ENCODE measurements around the gene SOCS2. TPM values are rescaled to one million over a fixed set of nuclear protein-coding genes. Genes with fewer than 3 reads are reported as not detected.

SOCS2 gene
- total and polyA plus RNA-seq, 2 of the 8 experiments (the other 6 are each of a cell fraction or from before 2014, with no cell fraction given) = 14.5 to 18.0 TPM

- Histone ChIP-seq H3K9me3 (ENCODE audit: insufficient read depth in 2 of 2, low read depth in 1 of 2, low read length in 1 of 2) (no peaks in the 10 kb centered on the region), H2BK120ac (replicated peaks; ENCODE audit: low read depth, low read length) (no peak overlapping the region), H2AK5ac (ENCODE audit: low read depth, low read length) (no peak overlapping the region), H3K9ac (replicated peaks in 1 of 4; ENCODE audit: extremely low read depth in 1 of 4, low read depth in 3 of 4, low read length in 3 of 4) (no peak overlapping the region), H3K27me3 (replicated peaks in 1 of 4; ENCODE audit: control insufficient read depth in 3 of 4, extremely low read depth in 1 of 4, insufficient read depth in 3 of 4, low read length in 3 of 4) (no peaks in the 10 kb centered on the region), H4K20me1 (replicated peaks in 1 of 2; ENCODE audit: control insufficient read depth in 1 of 2, insufficient read depth in 2 of 2, low read length in 2 of 2) (no peaks in the 10 kb centered on the region), H3K56ac (replicated peaks; ENCODE audit: insufficient read length, low read depth, low read length) (no peak overlapping the region), H3K36me3 (ENCODE audit: control insufficient read depth in 2 of 4, insufficient read depth in 4 of 4, low read length in 3 of 4) (no peaks in the 10 kb centered on the region), H3K4me1 (replicated peaks in 1 of 4; ENCODE audit: control insufficient read depth in 3 of 4, insufficient read depth in 4 of 4, low read length in 3 of 4) (peaks cover 0 to 3% (median 0%) of the 10 kb centered on the region in 4 experiments; a peak in 1 of 7 replicates), H3K4me3 (ENCODE audit: extremely low read depth in 1 of 4, insufficient read depth in 2 of 4, low read depth in 3 of 4, low read length in 4 of 4) (no peak overlapping the region), H3K27ac (ENCODE audit: low read depth, low read length) (no peak overlapping the region), H3K23ac (ENCODE audit: insufficient read length) (no peak overlapping the region), H3K4me2 (ENCODE audit: insufficient read depth in 1 of 2, low read depth in 2 of 2, low read length in 2 of 2) (no peak overlapping the region), H4K5ac (ENCODE audit: insufficient read length, low read depth, low read length) (no peak overlapping the region), H4K8ac (ENCODE audit: extremely low read depth, insufficient read depth, low read length) (no peak overlapping the region), H3K79me1 (ENCODE audit: low read depth, low read length) (no peaks in the 10 kb centered on the region), H2AFZ (ENCODE audit: low read length) (no peak overlapping the region), H3K79me2 (ENCODE audit: control insufficient read depth in 1 of 2, insufficient read depth in 2 of 2, low read length in 2 of 2) (no peaks in the 10 kb centered on the region), H2BK12ac (ENCODE audit: low read depth, low read length) (no peak overlapping the region), H3K14ac (ENCODE audit: insufficient read length) (no peak overlapping the region), H4K91ac (replicated peaks; ENCODE audit: insufficient read length, low read length) (no peak overlapping the region), H3K4ac (replicated peaks; ENCODE audit: insufficient read length, low read depth, low read length) (no peak overlapping the region), H2BK20ac (ENCODE audit: low read length) (no peak overlapping the region), H2BK15ac (ENCODE audit: low read length) (no peak overlapping the region), H2BK5ac (ENCODE audit: low read depth, low read length) (no peak overlapping the region), H3K18ac (ENCODE audit: extremely low read depth, low read length) (no peak overlapping the region), H3K23me2 (ENCODE audit: low read depth, low read length) (no peaks in the 10 kb centered on the region)
- CTCF ChIA-PET (ENCODE audit: partially characterized antibody) = interaction anchor here (0.8 to 3.0 kb wide), 11 partner anchors 8 to 662 kb away, joined by 3 to 13 read pairs (median 4); no protein-coding TSS in a partner anchor
- FAIRE-seq = no peak
- POLR2A ChIA-PET (ENCODE audit: partially characterized antibody) = no interaction called here
- DNase-seq (ENCODE audit: low read depth in 1 of 2, low spot score in 2 of 2) = no peak
- whole genome bisulfite sequencing, 2 experiments (ENCODE audit: extremely low coverage in 1 of 2, insufficient coverage in 1 of 2, insufficient read length in 1 of 2, insufficient replicate concordance in 2 of 2, low coverage in 1 of 2, low lambda C conversion rate in 2 of 2, missing lambda C conversion rate in 1 of 2) = 76% methylated on average over 2 of the region's 2 CpGs; no CpG with 5 or more reads in 1 of the 2 experiments
- TF ChIP-seq GTF2F1 (IDR thresholded peaks at IDR 0.05; ENCODE audit: borderline replicate concordance, low read depth, low read length) (no peak), SRF (IDR thresholded peaks at IDR 0.05; ENCODE audit: low read depth, low read length) (no peak), EP300 (IDR thresholded peaks at IDR 0.05; ENCODE audit: borderline replicate concordance in 1 of 2, low read depth in 2 of 2, low read length in 2 of 2) (no peak), POLR2A (IDR thresholded peaks at IDR 0.05; ENCODE audit: control extremely low read depth in 1 of 2, low read depth in 2 of 2, low read length in 2 of 2) (no peak), TEAD4 (IDR thresholded peaks at IDR 0.05; ENCODE audit: low read depth, low read length) (no peak), EZH2 (IDR thresholded peaks at IDR 0.05; ENCODE audit: low read depth, low read length, severe bottlenecking) (no peak), SIN3A (conservative IDR thresholded peaks at IDR 0.05 in 1 of 2, IDR thresholded peaks at IDR 0.05 in 1 of 2; ENCODE audit: low read depth in 1 of 2, low read length in 2 of 2) (no peak), RBBP5 (IDR thresholded peaks at IDR 0.05; ENCODE audit: borderline replicate concordance, low read depth, low read length) (no peak), E2F6 (IDR thresholded peaks at IDR 0.05) (no peak), TBP (IDR thresholded peaks at IDR 0.05; ENCODE audit: low read depth, low read length) (no peak), POLR2AphosphoS5 (IDR thresholded peaks at IDR 0.05; ENCODE audit: low read depth, low read length) (no peak)
Observed at GRCh38 chr12:93536111-93536765, 36.2 kb upstream of the SOCS2 start.
